Measurements from ENCODE around the gene GALNT18. TPM values are rescaled to one million over a fixed set of nuclear protein-coding genes. Genes with fewer than 3 reads are reported as not detected.

Gene GALNT18
- total RNA-seq, 3 donors from 2014 or later (not counting 1 experiment from before 2014, with no cell fraction given): 0.18 to 0.42 (median 0.38) TPM

DNA sequence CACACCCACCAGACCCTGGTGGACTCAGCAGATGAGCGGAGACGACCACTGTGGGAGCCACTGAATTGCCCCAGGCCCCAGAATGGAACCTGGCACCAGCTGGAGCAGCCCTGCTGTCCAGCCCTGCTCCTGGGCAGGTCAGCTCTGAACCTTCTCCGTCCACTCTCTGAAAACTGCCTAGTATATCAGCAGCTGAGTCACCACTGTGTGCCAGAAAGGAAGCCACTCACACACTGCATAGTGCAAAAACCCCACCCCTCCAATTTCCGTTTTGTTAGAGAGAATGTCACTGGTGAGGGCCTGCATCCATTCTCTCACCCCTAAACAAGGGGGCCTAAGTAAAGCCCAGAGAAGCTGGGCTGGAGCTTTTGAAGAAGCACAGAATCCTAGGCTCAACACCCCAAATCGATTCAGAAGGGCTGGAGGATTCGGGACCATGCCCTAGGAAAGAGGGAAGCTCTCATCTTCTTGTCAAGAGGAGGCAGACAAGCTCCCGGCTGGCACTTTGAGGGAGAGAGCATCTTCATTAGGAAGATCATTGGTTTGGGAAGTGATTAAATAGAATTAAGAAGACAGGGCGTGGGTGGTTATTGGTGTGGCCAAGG is 44.5 kb downstream of the GALNT18 start:
- TF ChIP-seq, protein P1, sequence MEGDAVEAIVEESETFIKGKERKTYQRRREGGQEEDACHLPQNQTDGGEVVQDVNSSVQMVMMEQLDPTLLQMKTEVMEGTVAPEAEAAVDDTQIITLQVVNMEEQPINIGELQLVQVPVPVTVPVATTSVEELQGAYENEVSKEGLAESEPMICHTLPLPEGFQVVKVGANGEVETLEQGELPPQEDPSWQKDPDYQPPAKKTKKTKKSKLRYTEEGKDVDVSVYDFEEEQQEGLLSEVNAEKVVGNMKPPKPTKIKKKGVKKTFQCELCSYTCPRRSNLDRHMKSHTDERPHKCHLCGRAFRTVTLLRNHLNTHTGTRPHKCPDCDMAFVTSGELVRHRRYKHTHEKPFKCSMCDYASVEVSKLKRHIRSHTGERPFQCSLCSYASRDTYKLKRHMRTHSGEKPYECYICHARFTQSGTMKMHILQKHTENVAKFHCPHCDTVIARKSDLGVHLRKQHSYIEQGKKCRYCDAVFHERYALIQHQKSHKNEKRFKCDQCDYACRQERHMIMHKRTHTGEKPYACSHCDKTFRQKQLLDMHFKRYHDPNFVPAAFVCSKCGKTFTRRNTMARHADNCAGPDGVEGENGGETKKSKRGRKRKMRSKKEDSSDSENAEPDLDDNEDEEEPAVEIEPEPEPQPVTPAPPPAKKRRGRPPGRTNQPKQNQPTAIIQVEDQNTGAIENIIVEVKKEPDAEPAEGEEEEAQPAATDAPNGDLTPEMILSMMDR (IDR thresholded peaks at IDR 0.05): no peak
- H3K27ac ChIP-seq (ENCODE audit: low read length): peak overlapping the region; percentile 80

DNA sequence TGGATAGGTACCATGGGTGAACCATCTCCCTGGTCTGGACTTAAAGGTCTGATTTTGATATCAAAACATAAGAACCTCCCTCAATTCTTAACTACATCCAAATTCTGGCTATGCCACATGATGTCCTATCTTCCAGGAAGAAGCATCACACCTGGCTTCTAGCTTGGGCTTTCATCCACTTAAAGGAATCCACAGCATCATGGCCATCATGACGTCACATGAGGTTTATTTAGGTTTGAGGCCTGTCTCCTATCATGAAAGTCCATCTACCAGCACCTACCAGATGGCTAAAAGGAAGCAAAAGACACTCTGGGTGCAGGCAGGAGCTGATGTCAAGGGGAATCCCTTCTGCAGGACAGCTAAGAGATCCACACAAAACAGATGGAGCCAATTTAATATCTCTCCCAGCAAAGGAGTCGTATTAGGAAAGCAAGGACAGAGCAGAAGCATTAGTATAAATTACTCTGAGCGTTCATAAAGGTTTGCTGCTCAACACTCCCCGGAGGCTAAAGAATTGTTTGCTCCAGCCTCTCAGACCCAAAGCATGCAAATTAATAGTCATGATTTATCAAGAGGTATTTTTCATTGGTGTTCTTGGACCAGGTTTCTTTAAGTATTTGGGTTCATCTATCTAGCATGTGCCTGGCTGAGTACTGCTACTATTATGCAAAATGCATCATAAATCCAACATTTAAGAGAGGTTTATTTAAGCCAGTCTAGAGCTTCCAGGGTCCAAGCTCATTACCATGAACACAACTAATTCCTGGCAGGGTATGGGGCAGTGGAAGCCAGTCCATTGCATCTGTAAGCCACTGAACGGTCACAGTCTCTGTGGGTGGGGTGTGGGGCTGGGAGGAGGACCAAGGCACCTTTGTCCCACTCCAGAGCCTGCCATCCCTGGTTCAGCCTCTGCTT is 47.2 kb downstream of the GALNT18 start:
- ATAC-seq: no peak

More for the DNA sequence above, 44.5 kb downstream of the GALNT18 start:
- no peak overlapping the region for H3K4me3 ChIP-seq (ENCODE audit: low read length)
- H3K36me3 ChIP-seq (ENCODE audit: control insufficient read depth, insufficient read depth, low read length): no peaks in the 10 kb centered on the region
- no peaks in the 10 kb centered on the region for H3K27me3 ChIP-seq (ENCODE audit: control insufficient read depth, insufficient read depth, low read length)
- Mint-ChIP-seq H3K27me3 (ENCODE audit: low read depth in 2 of 2) (no peaks in the 10 kb centered on the region), H3K36me3 (no peaks in the 10 kb centered on the region), H3K27ac (peak overlapping the region; percentile 94), H3K9me3 (no peaks in the 10 kb centered on the region), H3K4me3 (peak overlapping the region; percentile 71), H3K4me1 (peaks cover 32 to 39% of the 10 kb centered on the region in 2 donors)
- H3K9me3 ChIP-seq (ENCODE audit: control insufficient read depth, insufficient read depth, low read length): no peaks in the 10 kb centered on the region
- intact Hi-C loops (cut with micrococcal nuclease): loop anchor here (5.0 kb wide), 1 partner anchor 45 kb away; the partner anchor contains the start of gene GALNT18
- 66% methylated on average over 8 of the region's 8 CpGs for WGBS (ENCODE audit: insufficient coverage)
- peaks cover 22% of the 10 kb centered on the region for H3K4me1 ChIP-seq (ENCODE audit: control insufficient read depth, insufficient read depth, low read length)
- peak; percentile 90 to 98 (median 96) for ATAC-seq
- peak; percentile 8 to 35 for DNase-seq

DNA sequence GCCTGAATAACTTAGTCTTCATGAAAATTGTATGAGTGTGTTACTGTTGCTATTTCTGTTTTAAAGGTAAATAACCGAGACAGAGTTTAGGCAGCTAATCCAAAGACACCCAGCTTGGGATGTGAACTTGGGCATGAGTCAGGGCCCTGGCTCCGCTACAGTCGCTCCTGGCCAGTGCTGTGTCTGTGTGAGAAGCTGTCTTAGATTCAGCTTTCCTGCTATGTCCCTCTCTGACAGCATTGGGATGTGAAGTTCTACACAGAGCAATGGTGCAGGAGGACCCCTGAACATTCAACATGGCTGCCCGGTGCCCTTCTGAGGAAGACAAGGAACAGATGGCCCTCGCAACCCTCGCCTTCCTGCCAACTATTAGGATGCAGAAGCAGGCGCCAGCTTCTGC is 49.4 kb downstream of the GALNT18 start:
- 91% methylated on average over 7 of the region's 7 CpGs for WGBS (ENCODE audit: insufficient coverage)
- Mint-ChIP-seq H3K4me3 (no peak overlapping the region), H3K27me3 (ENCODE audit: low read depth in 2 of 2) (no peaks in the 10 kb centered on the region), H3K4me1 (peaks cover 30 to 55% of the 10 kb centered on the region in 2 donors), H3K27ac (no peak overlapping the region), H3K9me3 (no peaks in the 10 kb centered on the region), H3K36me3 (no peaks in the 10 kb centered on the region)
- Histone ChIP-seq H3K36me3 (ENCODE audit: control insufficient read depth, insufficient read depth, low read length) (no peaks in the 10 kb centered on the region), H3K27ac (ENCODE audit: low read length) (no peak overlapping the region), H3K27me3 (ENCODE audit: control insufficient read depth, insufficient read depth, low read length) (no peaks in the 10 kb centered on the region), H3K9me3 (ENCODE audit: control insufficient read depth, insufficient read depth, low read length) (no peaks in the 10 kb centered on the region), H3K4me3 (ENCODE audit: low read length) (no peak overlapping the region), H3K4me1 (ENCODE audit: control insufficient read depth, insufficient read depth, low read length) (peaks cover 15% of the 10 kb centered on the region)
- ATAC-seq: no peak
- TF ChIP-seq, protein P1 (IDR thresholded peaks at IDR 0.05): no peak
- no peak for DNase-seq
- intact Hi-C loops (cut with micrococcal nuclease): no loop called here

More for the DNA sequence above, 47.2 kb downstream of the GALNT18 start:
- Histone ChIP-seq H3K27me3 (ENCODE audit: control insufficient read depth, insufficient read depth, low read length) (no peaks in the 10 kb centered on the region), H3K27ac (ENCODE audit: low read length) (no peak overlapping the region), H3K36me3 (ENCODE audit: control insufficient read depth, insufficient read depth, low read length) (no peaks in the 10 kb centered on the region), H3K9me3 (ENCODE audit: control insufficient read depth, insufficient read depth, low read length) (no peaks in the 10 kb centered on the region), H3K4me1 (ENCODE audit: control insufficient read depth, insufficient read depth, low read length) (peaks cover 22% of the 10 kb centered on the region), H3K4me3 (ENCODE audit: low read length) (no peak overlapping the region)
- no peak for DNase-seq
- Mint-ChIP-seq H3K4me1 (peaks cover 41% of the 10 kb centered on the region in 2 donors), H3K9me3 (no peaks in the 10 kb centered on the region), H3K4me3 (no peak overlapping the region), H3K27ac (no peak overlapping the region), H3K27me3 (ENCODE audit: low read depth in 2 of 2) (no peaks in the 10 kb centered on the region), H3K36me3 (no peaks in the 10 kb centered on the region)
- intact Hi-C loops (cut with micrococcal nuclease): loop anchor here (5.0 kb wide), 1 partner anchor 48 kb away; the partner anchor contains the start of gene GALNT18
- TF ChIP-seq, protein P1 (IDR thresholded peaks at IDR 0.05): no peak
- 90% methylated on average over 5 of the region's 5 CpGs for WGBS (ENCODE audit: insufficient coverage)

Measured in natural killer cell (primary cell).